Caco-2 (cell line): Measurements from ENCODE around the gene PAXX. TPM values are rescaled to one million over a fixed set of nuclear protein-coding genes. Genes with fewer than 3 reads are reported as not detected.
A peak's percentile ranks its signal among the peaks of the same experiment; 100 is the strongest.

Source experiments
- BruUV-seq: library from RNA; stranded (reverse); fragments of 400-500 nt; replicated peaks from 2 replicates; lab custom pipeline; 2021; lab: Mats Ljungman, UMichigan
- CTCF ChIA-PET: fragments of 300-600 bp; sonication (Branson Sonifier 250); formaldehyde crosslinking; loops from one replicate; lab custom pipeline; 2022; ENCODE audit warnings: antibody characterized with exemption; lab: Charles Lee
- POLR2A ChIA-PET: fragments of 300-600 bp; sonication (Branson Sonifier 250); formaldehyde crosslinking; loops from one replicate; lab custom pipeline; 2022; ENCODE audit warnings: antibody characterized with exemption; lab: Charles Lee
- DNase-seq, 2 experiments: peaks; one replicate each; pipeline versions ENCODE4 v3.0.0 to v3.0.0-alpha.2; 2020 to 2022
- H3K27me3 ChIP-seq: replicated peaks from 2 replicates; pipeline ENCODE4 v1.6.0; 2011; ENCODE audit warnings: low read length; ENCODE audit not compliant: control insufficient read depth, insufficient read depth
- H3K36me3 ChIP-seq: 2 replicates; pipeline ENCODE4 v1.5.1; 2011; ENCODE audit warnings: low read length; ENCODE audit not compliant: control insufficient read depth, insufficient read depth
- H3K4me1 ChIP-seq: fragments of 250-450 bp; sonication (Bioruptor Pico); 2 replicates; pipeline ENCODE4 v1.5.1; 2020; ENCODE audit warnings: mild to moderate bottlenecking
- H3K4me3 ChIP-seq: 2 replicates; pipeline ENCODE4 v1.5.1; 2011; ENCODE audit warnings: low read depth, mild to moderate bottlenecking, control low read depth, low read length
- H3K9me3 ChIP-seq: fragments of 250-450 bp; sonication (Bioruptor Pico); 2 replicates; pipeline ENCODE4 v1.5.1; 2020; ENCODE audit warnings: mild to moderate bottlenecking, moderate library complexity
- H3K27ac Mint-ChIP-seq: one replicate; pipeline ENCODE4 v1.8.0; 2022; ENCODE audit warnings: mixed read lengths; ENCODE audit not compliant: unreplicated experiment
- H3K27me3 Mint-ChIP-seq: one replicate; pipeline ENCODE4 v1.8.0; 2022; ENCODE audit warnings: mixed read lengths; ENCODE audit not compliant: insufficient read depth, unreplicated experiment
- H3K36me3 Mint-ChIP-seq: one replicate; pipeline ENCODE4 v1.8.0; 2022; ENCODE audit warnings: mild to moderate bottlenecking, mixed read lengths; ENCODE audit not compliant: insufficient read depth, unreplicated experiment
- H3K4me1 Mint-ChIP-seq: one replicate; pipeline ENCODE4 v1.8.0; 2022; ENCODE audit warnings: low read depth, mixed read lengths; ENCODE audit not compliant: unreplicated experiment
- H3K4me3 Mint-ChIP-seq: one replicate; pipeline ENCODE4 v1.8.0; 2022; ENCODE audit warnings: mild to moderate bottlenecking, moderate library complexity, mixed read lengths; ENCODE audit not compliant: unreplicated experiment
- H3K9me3 Mint-ChIP-seq: one replicate; pipeline ENCODE4 v1.8.0; 2022; ENCODE audit warnings: mixed read lengths; ENCODE audit not compliant: unreplicated experiment
- intact Hi-C: fragments of 100-400 bp; cut with micrococcal nuclease; formaldehyde crosslinking; loops from one replicate; pipeline ENCODE4 v1.10.0; 2022; ENCODE audit not compliant: unreplicated experiment
- total RNA-seq: library from RNA; stranded (reverse); gene quantifications from 2 replicates; pipeline ENCODE4 v1.2.3, GENCODE V29; 2022
- TF ChIP-seq, protein P1 (sequence below), 2 experiments: fragments of 200-600 bp in 1 of 2; IDR thresholded peaks; 1 replicate in 1 of 2; 2 replicates in 1 of 2; pipeline versions ENCODE4 v1.5.1 to v1.8.0; 2011 to 2022; ENCODE audit warnings: antibody characterized with exemption in 1 of 2, control low read depth in 1 of 2, inconsistent platforms in 1 of 2, low read depth in 1 of 2, low read length in 1 of 2, mild to moderate bottlenecking in 1 of 2, moderate library complexity in 1 of 2; ENCODE audit not compliant: insufficient read depth in 1 of 2, severe bottlenecking in 1 of 2, unreplicated experiment in 1 of 2

Gene PAXX
- total RNA-seq, 1 experiment from 2014 or later, result 66.2 TPM

DNA sequence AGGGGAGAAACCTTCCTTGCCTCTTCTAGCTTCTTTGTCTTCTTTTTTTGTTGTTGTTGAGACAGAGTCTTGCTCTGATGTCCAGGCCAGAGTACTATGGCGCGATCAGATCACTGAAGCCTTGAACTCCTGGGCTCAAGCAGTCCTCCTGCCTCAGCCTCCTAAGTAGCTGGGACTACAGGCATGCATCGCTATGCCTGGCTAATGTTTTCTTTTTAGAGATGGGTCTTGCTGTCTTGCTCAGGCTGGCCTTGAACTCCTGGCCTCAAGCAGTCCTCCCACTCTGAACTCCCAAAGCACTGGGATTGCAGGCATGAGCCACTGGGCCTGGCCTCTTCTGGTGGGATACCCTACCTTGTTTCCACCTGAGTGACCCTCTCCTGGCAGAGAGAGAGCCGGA, 3.4 kb upstream of the PAXX start:
- no TSS peak for BruUV-seq
- Mint-ChIP-seq H3K4me3 (no peak overlapping the region), H3K4me1 (peaks cover 30% of the 10 kb centered on the region), H3K36me3 (peaks cover 18% of the 10 kb centered on the region), H3K27me3 (no peaks in the 10 kb centered on the region), H3K9me3 (no peaks in the 10 kb centered on the region), H3K27ac (peak overlapping the region; percentile 14)
- H3K27me3 ChIP-seq, result no peaks in the 10 kb centered on the region
- POLR2A ChIA-PET, result no interaction called here
- peaks cover 39% of the 10 kb centered on the region for H3K4me1 ChIP-seq
- no peaks in the 10 kb centered on the region for H3K36me3 ChIP-seq
- intact Hi-C loops, result no loop called here
- no peak overlapping the region for H3K4me3 ChIP-seq
- CTCF ChIA-PET, result interaction anchor here (0.6 to 1.4 kb wide), 5 partner anchors 41 to 616 kb away, joined by 3 to 4 read pairs (median 3); no protein-coding TSS in a partner anchor
- DNase-seq, result no peak
- no peaks in the 10 kb centered on the region for H3K9me3 ChIP-seq
- TF ChIP-seq, protein P1, sequence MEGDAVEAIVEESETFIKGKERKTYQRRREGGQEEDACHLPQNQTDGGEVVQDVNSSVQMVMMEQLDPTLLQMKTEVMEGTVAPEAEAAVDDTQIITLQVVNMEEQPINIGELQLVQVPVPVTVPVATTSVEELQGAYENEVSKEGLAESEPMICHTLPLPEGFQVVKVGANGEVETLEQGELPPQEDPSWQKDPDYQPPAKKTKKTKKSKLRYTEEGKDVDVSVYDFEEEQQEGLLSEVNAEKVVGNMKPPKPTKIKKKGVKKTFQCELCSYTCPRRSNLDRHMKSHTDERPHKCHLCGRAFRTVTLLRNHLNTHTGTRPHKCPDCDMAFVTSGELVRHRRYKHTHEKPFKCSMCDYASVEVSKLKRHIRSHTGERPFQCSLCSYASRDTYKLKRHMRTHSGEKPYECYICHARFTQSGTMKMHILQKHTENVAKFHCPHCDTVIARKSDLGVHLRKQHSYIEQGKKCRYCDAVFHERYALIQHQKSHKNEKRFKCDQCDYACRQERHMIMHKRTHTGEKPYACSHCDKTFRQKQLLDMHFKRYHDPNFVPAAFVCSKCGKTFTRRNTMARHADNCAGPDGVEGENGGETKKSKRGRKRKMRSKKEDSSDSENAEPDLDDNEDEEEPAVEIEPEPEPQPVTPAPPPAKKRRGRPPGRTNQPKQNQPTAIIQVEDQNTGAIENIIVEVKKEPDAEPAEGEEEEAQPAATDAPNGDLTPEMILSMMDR (IDR thresholded peaks at IDR 0.05; ENCODE audit: insufficient read depth in 1 of 2, low read depth in 1 of 2, low read length in 1 of 2, severe bottlenecking in 1 of 2, unreplicated experiment in 1 of 2), result no peak

DNA sequence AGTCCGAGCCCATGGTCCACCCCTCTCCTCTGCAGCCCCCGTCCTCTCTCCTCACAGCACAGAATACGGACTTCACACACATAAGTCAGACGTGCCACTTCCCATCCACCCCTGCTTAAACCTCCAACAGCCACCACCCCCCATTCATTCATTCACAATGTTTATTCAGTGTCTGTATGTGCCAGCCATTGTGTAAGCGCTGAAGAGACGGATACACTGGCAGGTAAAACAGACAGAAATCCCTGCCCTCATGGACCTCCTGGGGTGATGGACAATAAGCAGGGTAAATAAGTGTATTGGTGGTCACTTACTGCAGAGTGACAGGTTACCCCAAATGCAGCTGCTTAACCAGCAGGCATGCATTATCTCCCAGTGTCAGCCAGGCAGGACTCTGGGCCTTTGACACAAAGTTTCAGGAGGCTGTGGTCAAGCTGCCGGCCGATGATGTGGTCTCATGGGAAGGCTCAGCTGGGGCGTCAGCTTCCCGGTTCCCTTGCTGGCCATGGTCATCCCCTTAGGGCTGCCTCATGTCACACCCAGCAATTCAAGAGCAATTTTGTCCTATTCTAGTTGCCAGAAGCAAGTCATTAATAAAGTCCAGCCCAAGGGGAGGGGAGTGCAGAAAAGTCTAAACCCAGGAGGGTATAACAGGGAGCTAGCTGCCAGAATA, 1.8 kb upstream of the PAXX start:
- Histone ChIP-seq H3K4me3 (no peak overlapping the region), H3K4me1 (peaks cover 40% of the 10 kb centered on the region), H3K36me3 (no peaks in the 10 kb centered on the region), H3K9me3 (no peaks in the 10 kb centered on the region), H3K27me3 (no peaks in the 10 kb centered on the region)
- CTCF ChIA-PET, result interaction anchor here (1.4 kb wide), 1 partner anchor 45 kb away, joined by 3 read pairs; no protein-coding TSS in a partner anchor
- no peaks in the 10 kb centered on the region for H3K9me3 Mint-ChIP-seq
- no peak for DNase-seq
- H3K4me3 Mint-ChIP-seq, result peak overlapping the region; percentile 1
- intact Hi-C loops, result no loop called here
- H3K36me3 Mint-ChIP-seq, result peaks cover 23% of the 10 kb centered on the region
- TF ChIP-seq, protein P1 (IDR thresholded peaks at IDR 0.05; ENCODE audit: insufficient read depth in 1 of 2, low read depth in 1 of 2, low read length in 1 of 2, severe bottlenecking in 1 of 2, unreplicated experiment in 1 of 2), result no peak
- peaks cover 30% of the 10 kb centered on the region for H3K4me1 Mint-ChIP-seq
- POLR2A ChIA-PET, result no interaction called here
- H3K27me3 Mint-ChIP-seq, result no peaks in the 10 kb centered on the region
- H3K27ac Mint-ChIP-seq, result peak overlapping the region; percentile 14
- BruUV-seq, result no TSS peak

DNA sequence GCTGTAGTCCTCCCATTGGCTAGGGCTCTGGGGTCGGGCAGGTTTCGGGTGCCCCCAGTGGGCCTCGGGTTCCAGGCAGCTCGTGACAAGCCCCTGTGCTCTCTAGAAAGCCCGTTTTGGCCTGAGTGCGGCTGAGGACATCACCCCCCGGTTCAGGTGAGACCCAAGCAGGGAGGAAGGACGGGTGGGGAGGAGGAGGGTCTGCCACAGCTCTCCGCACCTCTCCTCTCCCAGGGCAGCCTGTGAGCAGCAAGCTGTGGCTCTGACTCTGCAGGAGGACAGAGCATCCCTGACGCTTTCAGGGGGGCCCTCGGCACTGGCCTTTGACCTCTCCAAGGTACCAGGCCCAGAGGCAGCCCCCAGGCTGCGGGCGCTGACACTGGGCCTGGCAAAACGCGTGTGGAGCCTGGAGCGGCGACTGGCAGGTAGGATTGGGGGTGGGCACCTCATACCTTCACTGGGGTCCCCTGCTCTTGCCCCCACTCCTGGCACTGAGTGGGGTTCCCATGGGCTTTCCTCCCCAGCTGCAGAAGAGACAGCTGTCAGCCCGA, 672 bp downstream of the PAXX start:
- intact Hi-C loops, result no loop called here
- no peaks in the 10 kb centered on the region for H3K27me3 ChIP-seq

More for the DNA sequence above, 672 bp downstream of the PAXX start:
- TF ChIP-seq, protein P1 (IDR thresholded peaks at IDR 0.05; ENCODE audit: insufficient read depth in 1 of 2, low read depth in 1 of 2, low read length in 1 of 2, severe bottlenecking in 1 of 2, unreplicated experiment in 1 of 2), result no peak
- Mint-ChIP-seq H3K36me3 (peaks cover 43% of the 10 kb centered on the region), H3K4me3 (peak overlapping the region; percentile 83), H3K4me1 (peaks cover 30% of the 10 kb centered on the region), H3K27ac (peak overlapping the region; percentile 74), H3K9me3 (no peaks in the 10 kb centered on the region), H3K27me3 (no peaks in the 10 kb centered on the region)
- ChIA-PET POLR2A (interaction anchor here (0.6 to 1.0 kb wide), 3 partner anchors 23 to 202 kb away, joined by 3 to 7 read pairs (median 3); partner anchors contain the start of gene TMEM141), CTCF (interaction anchor here (1.3 to 2.7 kb wide), 3 partner anchors 36 to 54 kb away, joined by 6 to 18 read pairs (median 10); partner anchors contain the start of gene NPDC1)
- peak overlapping the region; percentile 87 for H3K4me3 ChIP-seq
- no peaks in the 10 kb centered on the region for H3K36me3 ChIP-seq
- DNase-seq, result no peak
- BruUV-seq, result no TSS peak
- peaks cover 57% of the 10 kb centered on the region for H3K4me1 ChIP-seq
- H3K9me3 ChIP-seq, result no peaks in the 10 kb centered on the region
